ENCODE data around the gene NPTXR.

GRCh38 chr22:38862375-38863329 is 18.8 kb upstream of the NPTXR start:
- TF ChIP-seq, protein P1, sequence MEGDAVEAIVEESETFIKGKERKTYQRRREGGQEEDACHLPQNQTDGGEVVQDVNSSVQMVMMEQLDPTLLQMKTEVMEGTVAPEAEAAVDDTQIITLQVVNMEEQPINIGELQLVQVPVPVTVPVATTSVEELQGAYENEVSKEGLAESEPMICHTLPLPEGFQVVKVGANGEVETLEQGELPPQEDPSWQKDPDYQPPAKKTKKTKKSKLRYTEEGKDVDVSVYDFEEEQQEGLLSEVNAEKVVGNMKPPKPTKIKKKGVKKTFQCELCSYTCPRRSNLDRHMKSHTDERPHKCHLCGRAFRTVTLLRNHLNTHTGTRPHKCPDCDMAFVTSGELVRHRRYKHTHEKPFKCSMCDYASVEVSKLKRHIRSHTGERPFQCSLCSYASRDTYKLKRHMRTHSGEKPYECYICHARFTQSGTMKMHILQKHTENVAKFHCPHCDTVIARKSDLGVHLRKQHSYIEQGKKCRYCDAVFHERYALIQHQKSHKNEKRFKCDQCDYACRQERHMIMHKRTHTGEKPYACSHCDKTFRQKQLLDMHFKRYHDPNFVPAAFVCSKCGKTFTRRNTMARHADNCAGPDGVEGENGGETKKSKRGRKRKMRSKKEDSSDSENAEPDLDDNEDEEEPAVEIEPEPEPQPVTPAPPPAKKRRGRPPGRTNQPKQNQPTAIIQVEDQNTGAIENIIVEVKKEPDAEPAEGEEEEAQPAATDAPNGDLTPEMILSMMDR (conservative IDR thresholded peaks at IDR 0.05; ENCODE audit: low read depth, low read length): no peak
- TF ChIP-seq EZH2 (IDR thresholded peaks at IDR 0.05; ENCODE audit: borderline replicate concordance, low read depth, low read length, poor library complexity, severe bottlenecking): no peak
